Upper lobe of right lung (tissue), 1 donor: ENCODE data around the gene NHSL2. TPM values are rescaled to one million over a fixed set of nuclear protein-coding genes. Genes with fewer than 3 reads are reported as not detected.

Source experiments
- ATAC-seq: fragments of 200-7000 bp; cut with Tn5 transposase; one replicate; pipeline ENCODE4 v1.9.1; 2020; ENCODE audit warnings: mild to moderate bottlenecking, moderate library complexity
- DNase-seq: peaks from one replicate; pipeline ENCODE4 v3.0.0-alpha.2; 2020
- H3K27ac ChIP-seq: fragments of 200-600 bp; one replicate; pipeline ENCODE4 v1.8.0; 2022
- H3K27me3 ChIP-seq: fragments of 200-600 bp; one replicate; pipeline ENCODE4 v1.8.0; 2022; ENCODE audit warnings: mild to moderate bottlenecking
- H3K36me3 ChIP-seq: fragments of 200-600 bp; one replicate; pipeline ENCODE4 v1.8.0; 2022
- H3K4me1 ChIP-seq: fragments of 200-600 bp; one replicate; pipeline ENCODE4 v1.8.0; 2022
- H3K4me3 ChIP-seq: fragments of 200-600 bp; one replicate; pipeline ENCODE4 v1.8.0; 2022; ENCODE audit warnings: mild to moderate bottlenecking
- H3K9me3 ChIP-seq: fragments of 200-600 bp; one replicate; pipeline ENCODE4 v1.8.0; 2022
- intact Hi-C: fragments of 100-400 bp; cut with DNase I; formaldehyde crosslinking; loops from one replicate; pipeline ENCODE4 v1.11.0; 2022
- total RNA-seq: library from RNA; stranded (reverse); fragmentation: NEBNext Ultra II Directional; extraction: Animal tissue kit (Norgen Biotek cat#: 25700); gene quantifications from one replicate; pipeline ENCODE4 v1.2.1, GENCODE V29; 2021
- TF ChIP-seq, protein P1 (sequence below): fragments of 200-600 bp; IDR thresholded peaks from one replicate; pipeline ENCODE4 v1.8.0; 2022; ENCODE audit warnings: antibody characterized with exemption
- donor health status: DM: no; HTN: yes; CAD: no; lungs with severe emphysema.

The NHSL2 gene
- total RNA-seq, 1 donor from 2014 or later: 17.3 TPM

- TF ChIP-seq, protein P1, sequence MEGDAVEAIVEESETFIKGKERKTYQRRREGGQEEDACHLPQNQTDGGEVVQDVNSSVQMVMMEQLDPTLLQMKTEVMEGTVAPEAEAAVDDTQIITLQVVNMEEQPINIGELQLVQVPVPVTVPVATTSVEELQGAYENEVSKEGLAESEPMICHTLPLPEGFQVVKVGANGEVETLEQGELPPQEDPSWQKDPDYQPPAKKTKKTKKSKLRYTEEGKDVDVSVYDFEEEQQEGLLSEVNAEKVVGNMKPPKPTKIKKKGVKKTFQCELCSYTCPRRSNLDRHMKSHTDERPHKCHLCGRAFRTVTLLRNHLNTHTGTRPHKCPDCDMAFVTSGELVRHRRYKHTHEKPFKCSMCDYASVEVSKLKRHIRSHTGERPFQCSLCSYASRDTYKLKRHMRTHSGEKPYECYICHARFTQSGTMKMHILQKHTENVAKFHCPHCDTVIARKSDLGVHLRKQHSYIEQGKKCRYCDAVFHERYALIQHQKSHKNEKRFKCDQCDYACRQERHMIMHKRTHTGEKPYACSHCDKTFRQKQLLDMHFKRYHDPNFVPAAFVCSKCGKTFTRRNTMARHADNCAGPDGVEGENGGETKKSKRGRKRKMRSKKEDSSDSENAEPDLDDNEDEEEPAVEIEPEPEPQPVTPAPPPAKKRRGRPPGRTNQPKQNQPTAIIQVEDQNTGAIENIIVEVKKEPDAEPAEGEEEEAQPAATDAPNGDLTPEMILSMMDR: no peak
- no peak for DNase-seq
- H3K9me3 ChIP-seq: no peaks in the 10 kb centered on the region
- ATAC-seq: no peak
- H3K36me3 ChIP-seq: no peaks in the 10 kb centered on the region
- intact Hi-C loops: no loop called here
- no peak overlapping the region for H3K4me3 ChIP-seq
- no peaks in the 10 kb centered on the region for H3K4me1 ChIP-seq
- H3K27me3 ChIP-seq: no peaks in the 10 kb centered on the region
- no peak overlapping the region for H3K27ac ChIP-seq
Measured at GRCh38 chrX:71913156-71913950, 2.7 kb downstream of the NHSL2 start.

DNA sequence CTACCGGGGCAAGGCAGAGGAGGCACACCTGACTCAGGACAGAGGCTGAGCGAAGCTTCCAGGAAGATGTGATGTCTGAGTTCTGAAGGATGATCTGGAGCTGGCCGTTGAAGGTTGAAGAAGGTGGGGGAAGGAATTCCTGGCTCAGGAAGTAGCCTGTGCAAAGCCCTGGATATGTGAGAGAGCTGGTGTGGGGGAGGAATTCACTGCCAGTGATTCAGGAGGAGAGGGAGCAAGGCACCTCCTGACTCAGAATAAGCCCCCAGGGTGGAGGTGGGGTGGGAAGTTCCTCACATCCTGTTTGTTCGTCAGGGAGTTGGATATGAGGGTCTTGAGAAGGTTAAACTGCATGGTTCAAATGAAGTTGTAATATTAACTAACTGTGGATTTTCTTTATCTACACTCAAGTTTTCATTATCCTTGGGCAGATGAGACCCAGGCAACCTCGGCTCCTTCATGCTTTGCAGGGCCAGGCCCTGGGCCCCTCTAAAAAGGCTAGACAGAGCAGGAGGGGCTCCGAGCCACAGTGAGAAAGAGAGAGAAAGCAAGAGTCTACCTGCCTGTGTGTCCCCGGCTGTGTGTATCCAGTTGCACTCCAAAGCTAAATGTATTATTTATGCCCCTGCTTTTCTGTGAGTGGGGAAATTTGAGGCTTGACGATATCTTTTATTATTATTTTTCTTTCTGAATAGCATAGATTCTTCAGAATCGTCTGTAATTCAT, 7.1 kb downstream of the NHSL2 start:
- intact Hi-C loops: no loop called here
- Histone ChIP-seq H3K4me3 (no peak overlapping the region), H3K27me3 (no peaks in the 10 kb centered on the region), H3K36me3 (no peaks in the 10 kb centered on the region), H3K9me3 (no peaks in the 10 kb centered on the region), H3K4me1 (no peaks in the 10 kb centered on the region), H3K27ac (no peak overlapping the region)
- TF ChIP-seq, protein P1: no peak
- ATAC-seq (no peak), DNase-seq (no peak)

DNA sequence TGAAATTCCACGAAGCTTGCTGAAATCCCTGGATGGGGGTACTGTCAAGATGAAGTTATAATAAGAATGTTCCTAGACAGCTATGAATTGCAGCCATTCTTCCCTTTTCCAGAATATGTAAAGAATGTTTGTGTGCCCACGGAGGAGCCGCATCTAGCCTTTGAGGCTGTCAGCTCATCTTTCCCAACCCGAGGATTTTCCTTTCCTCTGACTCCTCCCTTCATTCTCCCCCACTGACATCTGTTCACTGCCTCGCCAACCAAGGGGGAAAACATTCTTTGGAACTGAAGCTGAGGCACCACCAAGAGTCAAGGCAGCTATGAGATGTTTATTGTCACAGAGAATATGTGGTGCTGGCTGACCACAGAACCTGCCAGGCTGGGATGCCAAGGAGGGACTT, 8.8 kb downstream of the NHSL2 start:
- H3K4me3 ChIP-seq: no peak overlapping the region
- ATAC-seq (no peak), DNase-seq (no peak)
- H3K27ac ChIP-seq: no peak overlapping the region
- H3K27me3 ChIP-seq: no peaks in the 10 kb centered on the region
- H3K36me3 ChIP-seq: no peaks in the 10 kb centered on the region
- no peaks in the 10 kb centered on the region for H3K4me1 ChIP-seq
- H3K9me3 ChIP-seq: no peaks in the 10 kb centered on the region
- TF ChIP-seq, protein P1: no peak
- intact Hi-C loops: no loop called here

- no peak for ATAC-seq
- Histone ChIP-seq H3K4me1 (no peaks in the 10 kb centered on the region), H3K27me3 (no peaks in the 10 kb centered on the region), H3K9me3 (no peaks in the 10 kb centered on the region), H3K36me3 (no peaks in the 10 kb centered on the region), H3K4me3 (no peak overlapping the region), H3K27ac (no peak overlapping the region)
- no peak for DNase-seq
- TF ChIP-seq, protein P1: no peak
- intact Hi-C loops: no loop called here
Measured at GRCh38 chrX:71919886-71920285, 9.2 kb downstream of the NHSL2 start.

- TF ChIP-seq, protein P1: no peak
- Histone ChIP-seq H3K4me1 (no peaks in the 10 kb centered on the region), H3K27me3 (no peaks in the 10 kb centered on the region), H3K9me3 (no peaks in the 10 kb centered on the region), H3K4me3 (no peak overlapping the region), H3K27ac (no peak overlapping the region), H3K36me3 (no peaks in the 10 kb centered on the region)
- DNase-seq (no peak), ATAC-seq (no peak)
- intact Hi-C loops: no loop called here
Measured at GRCh38 chrX:71922686-71923085, 12.0 kb downstream of the NHSL2 start.
